RWPE1 (cell line): ENCODE measurements around the gene RTEL1.

Experiments
- CTCF ChIA-PET: fragments of 350-600 bp; sonication (Branson Sonifier 250); formaldehyde crosslinking; extraction: SDS; loops from one replicate; lab custom pipeline; 2021; lab: Yijun Ruan, JAX
- POLR2A ChIA-PET: fragments of 400-600 bp; formaldehyde crosslinking; extraction: SDS; loops from one replicate; lab custom pipeline; 2020; ENCODE audit warnings: antibody characterized with exemption; ENCODE audit not compliant: low non-redundant PET; lab: Yijun Ruan, JAX
- DNase-seq: peaks from one replicate; pipeline ENCODE4 v3.0.0; 2012; ENCODE audit warnings: low spot score
- H3K27ac ChIP-seq: fragments of 450-650 bp; 2 replicates; pipeline ENCODE4 v1.5.1; 2017
- TF ChIP-seq, protein P1 (sequence below): fragments of 450-650 bp; conservative IDR thresholded peaks from 2 replicates; pipeline ENCODE4 v1.5.1; 2017; ENCODE audit warnings: low read depth, mild to moderate bottlenecking

RTEL1 gene

DNA sequence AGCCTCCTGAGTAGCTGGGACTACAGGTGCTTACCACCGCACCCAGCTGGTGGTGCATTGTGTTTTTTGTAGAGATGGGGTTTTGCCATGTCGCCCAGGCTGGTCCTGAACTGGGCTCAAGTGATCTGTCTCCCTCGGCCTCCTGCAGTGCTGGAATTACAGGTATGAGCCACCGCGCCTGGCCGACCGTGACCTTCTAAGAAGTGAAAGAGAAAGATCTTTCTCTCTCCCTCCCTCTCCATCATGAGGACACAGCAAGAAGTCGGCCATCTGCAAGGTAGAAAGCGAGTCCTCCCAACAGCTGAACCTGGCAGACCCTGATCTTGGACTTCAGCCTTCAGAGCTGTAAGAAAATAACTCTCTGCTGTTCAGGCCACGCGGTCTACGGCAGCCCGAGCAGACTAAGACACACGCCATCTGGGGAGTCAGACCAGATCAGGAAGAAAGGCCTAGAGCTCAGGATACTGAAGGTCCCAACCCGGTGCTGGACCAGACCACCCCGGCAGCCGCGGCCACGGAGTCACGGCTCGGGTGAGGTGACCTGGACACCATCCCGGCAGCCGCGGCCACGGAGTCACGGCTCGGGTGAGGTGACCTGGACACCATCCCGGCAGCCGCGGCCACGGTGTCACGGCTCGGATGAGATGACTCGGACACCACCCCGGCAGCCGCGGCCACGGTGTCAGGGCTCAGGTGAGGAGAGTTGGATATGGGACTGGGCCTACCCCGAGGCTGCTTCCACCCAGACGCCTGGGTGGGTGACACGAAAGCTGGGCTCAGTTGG is 40.8 kb upstream of the RTEL1 start:
- ChIA-PET POLR2A (no interaction called here), CTCF (interaction anchor here (0.7 kb wide), 1 partner anchor 35 kb away, joined by 4 read pairs; no protein-coding TSS in a partner anchor)
- H3K27ac ChIP-seq, result no peak overlapping the region
- DNase-seq, result no peak
- TF ChIP-seq, protein P1, sequence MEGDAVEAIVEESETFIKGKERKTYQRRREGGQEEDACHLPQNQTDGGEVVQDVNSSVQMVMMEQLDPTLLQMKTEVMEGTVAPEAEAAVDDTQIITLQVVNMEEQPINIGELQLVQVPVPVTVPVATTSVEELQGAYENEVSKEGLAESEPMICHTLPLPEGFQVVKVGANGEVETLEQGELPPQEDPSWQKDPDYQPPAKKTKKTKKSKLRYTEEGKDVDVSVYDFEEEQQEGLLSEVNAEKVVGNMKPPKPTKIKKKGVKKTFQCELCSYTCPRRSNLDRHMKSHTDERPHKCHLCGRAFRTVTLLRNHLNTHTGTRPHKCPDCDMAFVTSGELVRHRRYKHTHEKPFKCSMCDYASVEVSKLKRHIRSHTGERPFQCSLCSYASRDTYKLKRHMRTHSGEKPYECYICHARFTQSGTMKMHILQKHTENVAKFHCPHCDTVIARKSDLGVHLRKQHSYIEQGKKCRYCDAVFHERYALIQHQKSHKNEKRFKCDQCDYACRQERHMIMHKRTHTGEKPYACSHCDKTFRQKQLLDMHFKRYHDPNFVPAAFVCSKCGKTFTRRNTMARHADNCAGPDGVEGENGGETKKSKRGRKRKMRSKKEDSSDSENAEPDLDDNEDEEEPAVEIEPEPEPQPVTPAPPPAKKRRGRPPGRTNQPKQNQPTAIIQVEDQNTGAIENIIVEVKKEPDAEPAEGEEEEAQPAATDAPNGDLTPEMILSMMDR, result no peak

DNA sequence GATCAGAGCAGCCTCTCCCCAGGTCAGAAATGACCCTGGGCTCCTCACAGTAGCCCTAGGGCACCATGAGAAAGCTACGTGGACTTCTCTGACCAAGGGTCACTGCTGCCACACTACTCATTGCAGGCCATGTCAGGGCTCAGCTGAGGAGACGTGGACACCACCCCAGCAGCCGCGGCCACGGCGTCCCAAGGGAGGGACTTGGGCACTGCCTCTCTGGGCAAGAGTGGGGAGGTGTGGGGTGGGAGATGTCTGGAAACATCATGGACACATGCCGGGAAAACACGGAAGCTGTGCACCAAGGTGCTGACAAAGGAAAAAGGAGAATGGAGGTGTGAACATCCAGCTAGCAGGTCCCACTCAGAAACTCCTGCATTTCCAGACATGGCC is 40.2 kb upstream of the RTEL1 start:
- ChIA-PET POLR2A (no interaction called here), CTCF (no interaction called here)
- TF ChIP-seq, protein P1, result no peak
- DNase-seq, result no peak
- no peak overlapping the region; the same call in 1 of the 2 replicates for H3K27ac ChIP-seq

DNA sequence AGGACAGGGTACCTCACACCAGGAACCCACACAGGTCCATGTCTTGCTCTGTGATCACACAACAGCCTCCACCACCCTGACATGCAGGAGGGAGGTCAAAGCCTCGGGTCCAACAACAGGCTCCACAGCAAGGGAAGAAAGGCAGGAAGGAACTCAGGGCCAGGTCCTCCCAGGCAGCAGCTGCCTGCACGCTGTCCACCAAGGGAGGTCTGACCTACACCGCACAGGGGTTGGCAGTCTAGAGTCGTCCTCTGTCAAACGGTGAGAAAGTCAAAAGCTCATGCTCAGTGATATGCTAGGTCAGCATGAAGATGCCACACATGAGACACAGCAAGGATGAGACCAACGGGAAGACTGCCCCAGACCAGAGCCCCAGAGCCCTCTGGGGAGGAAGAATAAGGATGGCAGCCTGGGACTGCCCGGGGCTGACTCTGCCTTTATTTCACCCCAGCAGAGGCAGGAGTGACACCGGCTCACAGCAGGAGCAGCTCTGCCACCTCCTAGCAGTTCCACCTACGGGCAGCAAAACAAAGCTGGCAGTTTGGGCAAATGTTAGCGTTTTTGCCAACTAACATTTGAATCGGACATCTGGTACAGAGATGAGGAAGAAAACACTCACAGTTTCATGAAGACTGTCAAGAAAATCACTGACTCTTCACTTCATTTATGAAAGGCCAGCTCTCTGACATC is 39.7 kb upstream of the RTEL1 start:
- no peak for DNase-seq
- peak overlapping the region; percentile 0; the same call in 1 of the 2 replicates for H3K27ac ChIP-seq
- ChIA-PET POLR2A (interaction anchor here (0.7 kb wide), 1 partner anchor 9 kb away, joined by 4 read pairs; the partner anchor contains the start of gene GMEB2), CTCF (interaction anchor here (0.5 kb wide), 1 partner anchor 16 kb away, joined by 4 read pairs; no protein-coding TSS in a partner anchor)
- TF ChIP-seq, protein P1, result no peak

DNA sequence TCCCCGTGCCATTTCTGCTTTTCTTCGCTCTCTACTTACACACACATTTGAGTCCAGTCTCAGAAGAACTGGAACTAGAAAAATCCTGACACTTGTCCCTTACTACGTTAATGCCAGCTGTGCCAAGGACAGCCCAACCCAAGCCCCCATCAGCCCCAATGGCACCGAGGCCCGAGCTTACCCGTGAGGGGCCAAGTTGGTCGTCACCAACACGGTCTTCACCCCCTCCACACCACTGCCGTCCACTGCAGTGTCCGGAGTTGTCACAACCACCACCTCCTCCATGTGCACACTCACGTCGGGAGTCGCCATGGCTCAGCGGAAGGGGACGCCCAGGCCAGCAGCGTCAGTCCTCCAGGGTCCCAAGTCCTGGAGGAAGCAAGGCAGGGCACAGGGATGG is 39.0 kb upstream of the RTEL1 start:
- POLR2A ChIA-PET, result interaction anchor here (0.7 kb wide), 1 partner anchor 8 kb away, joined by 4 read pairs; the partner anchor contains the start of gene GMEB2
- DNase-seq, result no peak
- CTCF ChIA-PET, result interaction anchor here (0.5 to 1.0 kb wide), 2 partner anchors 10 to 15 kb away, joined by 4 read pairs; no protein-coding TSS in a partner anchor
- TF ChIP-seq, protein P1, result no peak
- H3K27ac ChIP-seq, result peak overlapping the region; percentile 0; the same call in 1 of the 2 replicates

DNA sequence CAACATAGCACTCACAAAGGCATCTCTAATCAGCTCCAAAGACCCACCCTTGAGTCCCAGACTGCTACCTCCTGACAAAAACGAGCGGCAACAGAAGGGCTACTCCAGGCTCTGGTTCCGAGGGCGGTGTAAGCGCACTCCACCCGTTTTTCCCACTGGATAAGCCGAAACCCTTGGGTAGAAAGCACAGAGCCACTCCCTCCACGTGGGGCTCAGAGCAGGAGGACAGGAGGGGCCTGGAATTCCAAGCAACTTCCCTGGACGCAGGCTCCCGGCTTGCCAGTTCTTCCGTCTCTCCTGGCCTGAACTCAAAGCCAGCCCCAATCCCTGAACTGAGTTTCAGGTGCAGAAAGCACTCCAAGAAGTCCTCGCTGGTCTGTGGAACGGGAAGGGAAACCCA is 38.6 kb upstream of the RTEL1 start:
- ChIA-PET CTCF (interaction anchor here (1.0 kb wide), 1 partner anchor 10 kb away, joined by 4 read pairs; no protein-coding TSS in a partner anchor), POLR2A (no interaction called here)
- peak overlapping the region; percentile 0; the same call in 1 of the 2 replicates for H3K27ac ChIP-seq
- TF ChIP-seq, protein P1, result no peak
- no peak for DNase-seq

DNA sequence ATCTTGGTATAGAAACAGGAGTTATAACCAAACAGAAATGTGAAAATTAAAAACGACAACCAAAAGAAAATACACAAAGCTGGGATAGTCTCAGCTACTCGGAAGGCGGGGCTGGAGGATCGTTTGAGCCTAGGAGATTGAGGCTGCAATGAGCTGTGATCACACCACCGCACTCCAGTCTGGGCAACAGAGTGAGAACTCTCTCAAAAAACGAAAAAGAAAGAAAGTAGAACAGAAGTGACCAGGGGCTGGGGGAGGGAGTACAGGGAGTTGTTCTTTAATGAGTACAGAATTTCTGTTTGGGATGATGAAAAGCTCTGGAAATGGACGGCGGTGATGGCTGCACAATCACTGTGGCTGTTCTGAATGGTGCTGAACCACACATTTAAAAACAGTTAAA is 37.1 kb upstream of the RTEL1 start:
- CTCF ChIA-PET, result interaction anchor here (0.6 kb wide), 1 partner anchor 135 kb away, joined by 3 read pairs; no protein-coding TSS in a partner anchor
- H3K27ac ChIP-seq, result no peak overlapping the region
- no peak for DNase-seq
- TF ChIP-seq, protein P1, result no peak
- POLR2A ChIA-PET, result no interaction called here
